Measurements from ENCODE around the gene AMMECR1. TPM values are rescaled to one million over a fixed set of nuclear protein-coding genes. Genes with fewer than 3 reads are reported as not detected.

The AMMECR1 gene
- total and polyA plus RNA-seq, 2 experiments from 2014 or later, result 15.3 to 17.1 TPM

DNA sequence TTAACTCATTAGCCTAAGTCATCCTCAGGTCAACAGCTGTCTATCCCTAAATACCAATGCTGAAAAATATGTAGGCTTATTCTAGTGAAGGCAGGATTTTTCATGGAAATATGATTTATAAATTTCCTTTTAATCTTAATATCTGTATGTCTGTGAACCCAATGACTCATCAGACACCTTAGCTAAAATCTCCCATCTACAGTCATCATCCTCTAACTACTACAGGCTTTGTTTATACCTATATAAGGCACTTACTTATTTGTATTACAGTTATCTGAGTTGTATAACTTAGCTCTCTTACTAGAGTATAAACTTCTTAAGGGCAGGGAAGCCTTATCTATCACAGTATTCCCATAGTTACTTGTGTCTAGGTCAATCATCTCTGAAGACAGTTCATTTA, 24.2 kb downstream of the AMMECR1 start:
- H3K4me1 ChIP-seq (ENCODE audit: insufficient read depth), result peaks cover 9% of the 10 kb centered on the region; the same call in 1 of the 2 replicates

DNA sequence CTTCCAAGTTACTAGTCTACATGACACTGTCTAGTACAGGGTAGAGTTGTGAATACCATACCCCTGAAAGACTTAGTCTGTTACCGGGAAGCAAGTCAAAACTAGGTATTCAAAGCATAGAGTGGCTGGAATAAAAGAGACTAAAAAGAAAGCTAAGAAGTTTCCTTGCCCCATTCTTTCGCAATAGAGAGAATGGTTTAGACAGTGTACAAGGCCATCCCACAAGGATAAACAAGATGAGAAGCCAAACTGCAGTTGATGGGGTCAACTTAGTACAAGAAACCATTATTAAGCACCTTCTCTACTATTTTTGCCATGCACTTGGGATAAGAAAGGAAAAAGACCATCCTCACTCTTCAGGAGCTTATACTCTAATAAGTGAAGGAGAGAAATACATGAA, 30.3 kb downstream of the AMMECR1 start:
- H3K9me2 ChIP-seq (ENCODE audit: insufficient read depth), result no peaks in the 10 kb centered on the region
- no peak overlapping the region for H3K9ac ChIP-seq
- no peak overlapping the region for H3K4me3 ChIP-seq
- no peaks in the 10 kb centered on the region for H3K36me3 ChIP-seq (ENCODE audit: low read depth)
- no peak overlapping the region for H2AFZ ChIP-seq
- H3K79me2 ChIP-seq (ENCODE audit: insufficient read depth), result peaks cover 90% of the 10 kb centered on the region
- peaks cover 62% of the 10 kb centered on the region for H3K4me1 ChIP-seq (ENCODE audit: insufficient read depth)
- H4K20me1 ChIP-seq (ENCODE audit: insufficient read depth), result no peaks in the 10 kb centered on the region
- in situ Hi-C loops (cut with MboI), result no loop called here
- 56 to 63% methylated on average over 2 of the region's 2 CpGs for WGBS, 2 experiments (ENCODE audit: low coverage in 1 of 2, low lambda C conversion rate in 2 of 2, missing lambda C conversion rate in 2 of 2)
- H3K27ac ChIP-seq, result peak overlapping the region; percentile 100
- no peak for TF ChIP-seq EZH2phosphoT487 (IDR thresholded peaks at IDR 0.05; ENCODE audit: insufficient read depth, low read depth)
- peak; percentile 27 for DNase-seq
- no peaks in the 10 kb centered on the region for H3K9me3 ChIP-seq (ENCODE audit: low read depth)
- no peak overlapping the region for H3K4me2 ChIP-seq (ENCODE audit: unreplicated experiment)
- peaks cover 38% of the 10 kb centered on the region for H3F3A ChIP-seq (ENCODE audit: insufficient read depth)
- H3K27me3 ChIP-seq (replicated peaks; ENCODE audit: insufficient read depth), result no peaks in the 10 kb centered on the region

More for the DNA sequence above, 24.2 kb downstream of the AMMECR1 start:
- peaks cover 99% of the 10 kb centered on the region for H3K79me2 ChIP-seq (ENCODE audit: insufficient read depth)
- H3K4me2 ChIP-seq (ENCODE audit: unreplicated experiment), result no peak overlapping the region
- no peaks in the 10 kb centered on the region for H3K9me2 ChIP-seq (ENCODE audit: insufficient read depth)
- no peaks in the 10 kb centered on the region for H3K9me3 ChIP-seq (ENCODE audit: low read depth)
- TF ChIP-seq EZH2 (IDR thresholded peaks at IDR 0.05; ENCODE audit: insufficient read depth, poor library complexity, severe bottlenecking), result no peak
- TF ChIP-seq EZH2phosphoT487 (IDR thresholded peaks at IDR 0.05; ENCODE audit: insufficient read depth, low read depth), result no peak
- H2AFZ ChIP-seq, result no peak overlapping the region
- no peaks in the 10 kb centered on the region for H3F3A ChIP-seq (ENCODE audit: insufficient read depth)
- no peaks in the 10 kb centered on the region for H3K27me3 ChIP-seq (replicated peaks; ENCODE audit: insufficient read depth)
- no peak for DNase-seq
- H3K4me3 ChIP-seq, result no peak overlapping the region
- in situ Hi-C loops (cut with MboI), result no loop called here
- no peaks in the 10 kb centered on the region for H4K20me1 ChIP-seq (ENCODE audit: insufficient read depth)
- no peak overlapping the region for H3K27ac ChIP-seq
- H3K36me3 ChIP-seq (ENCODE audit: low read depth), result no peaks in the 10 kb centered on the region
- H3K9ac ChIP-seq, result no peak overlapping the region

- Histone ChIP-seq H3K79me2 (ENCODE audit: insufficient read depth) (peaks cover 90% of the 10 kb centered on the region), H3K4me2 (ENCODE audit: unreplicated experiment) (peak overlapping the region; percentile 59)
- WGBS, 2 experiments (ENCODE audit: low coverage in 1 of 2, low lambda C conversion rate in 2 of 2, missing lambda C conversion rate in 2 of 2), result 11 to 18% methylated on average over 4 to 6 of the region's 6 CpGs
Observed at GRCh38 chrX:110286106-110286505, 31.8 kb downstream of the AMMECR1 start.

GRCh38 chrX:110284159-110284558, 33.7 kb downstream of the AMMECR1 start:
- in situ Hi-C loops (cut with MboI), result no loop called here
- no peaks in the 10 kb centered on the region for H3K9me3 ChIP-seq (ENCODE audit: low read depth)
- peak overlapping the region; percentile 49 for H3K4me2 ChIP-seq (ENCODE audit: unreplicated experiment)
- H3K27me3 ChIP-seq (replicated peaks; ENCODE audit: insufficient read depth), result no peaks in the 10 kb centered on the region
- H3F3A ChIP-seq (ENCODE audit: insufficient read depth), result peaks cover 47% of the 10 kb centered on the region
- DNase-seq, result peak; percentile 83
- WGBS, 2 experiments (ENCODE audit: low coverage in 1 of 2, low lambda C conversion rate in 2 of 2, missing lambda C conversion rate in 2 of 2), result 4 to 5% methylated on average over 2 of the region's 2 CpGs
- H2AFZ ChIP-seq, result no peak overlapping the region
- H3K27ac ChIP-seq, result peak overlapping the region; percentile 100
- no peak for TF ChIP-seq EZH2phosphoT487 (IDR thresholded peaks at IDR 0.05; ENCODE audit: insufficient read depth, low read depth)
- no peak for TF ChIP-seq EZH2 (IDR thresholded peaks at IDR 0.05; ENCODE audit: insufficient read depth, poor library complexity, severe bottlenecking)
- H4K20me1 ChIP-seq (ENCODE audit: insufficient read depth), result no peaks in the 10 kb centered on the region
- no peaks in the 10 kb centered on the region for H3K9me2 ChIP-seq (ENCODE audit: insufficient read depth)
- H3K4me1 ChIP-seq (ENCODE audit: insufficient read depth), result peaks cover 79% of the 10 kb centered on the region
- H3K36me3 ChIP-seq (ENCODE audit: low read depth), result no peaks in the 10 kb centered on the region
- peaks cover 88% of the 10 kb centered on the region for H3K79me2 ChIP-seq (ENCODE audit: insufficient read depth)
- peak overlapping the region; percentile 84 for H3K9ac ChIP-seq
- no peak overlapping the region; the same call in 1 of the 2 replicates for H3K4me3 ChIP-seq

More at GRCh38 chrX:110286106-110286505, 31.8 kb downstream of the AMMECR1 start:
- peak; percentile 89 for DNase-seq
- no peak overlapping the region for H3K4me3 ChIP-seq
- no peak overlapping the region for H2AFZ ChIP-seq
- H3K9ac ChIP-seq, result peak overlapping the region; percentile 84
- H3K27me3 ChIP-seq (replicated peaks; ENCODE audit: insufficient read depth), result no peaks in the 10 kb centered on the region
- H3K27ac ChIP-seq, result peak overlapping the region; percentile 100
- H3K9me3 ChIP-seq (ENCODE audit: low read depth), result no peaks in the 10 kb centered on the region
- in situ Hi-C loops (cut with MboI), result no loop called here
- no peaks in the 10 kb centered on the region for H3K9me2 ChIP-seq (ENCODE audit: insufficient read depth)
- H3K36me3 ChIP-seq (ENCODE audit: low read depth), result no peaks in the 10 kb centered on the region
- no peak for TF ChIP-seq EZH2 (IDR thresholded peaks at IDR 0.05; ENCODE audit: insufficient read depth, poor library complexity, severe bottlenecking)
- no peaks in the 10 kb centered on the region for H4K20me1 ChIP-seq (ENCODE audit: insufficient read depth)
- H3K4me1 ChIP-seq (ENCODE audit: insufficient read depth), result peaks cover 75% of the 10 kb centered on the region
- H3F3A ChIP-seq (ENCODE audit: insufficient read depth), result peaks cover 39% of the 10 kb centered on the region

DNA sequence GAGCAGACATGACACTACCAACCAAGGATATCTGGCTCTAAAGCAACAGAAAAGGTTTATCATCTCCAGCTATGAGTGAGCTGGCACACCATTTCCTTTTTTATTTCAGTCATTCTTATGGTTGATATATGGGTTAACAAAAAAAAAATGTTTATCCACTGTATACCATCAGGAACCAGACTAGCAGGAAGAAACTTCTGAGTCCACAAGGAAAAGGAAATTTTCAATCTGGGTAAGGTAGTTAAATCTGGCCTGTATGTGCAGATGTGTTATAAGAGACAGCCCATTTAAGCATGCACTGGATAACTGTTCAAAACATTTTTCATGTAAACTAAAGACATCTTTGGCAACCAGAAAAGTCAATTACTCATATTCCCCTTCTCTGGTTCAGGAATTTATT, 35.0 kb downstream of the AMMECR1 start:
- no peak for DNase-seq

More for the DNA sequence above, 35.0 kb downstream of the AMMECR1 start:
- H3K4me2 ChIP-seq (ENCODE audit: unreplicated experiment), result no peak overlapping the region
- H3K9me2 ChIP-seq (ENCODE audit: insufficient read depth), result no peaks in the 10 kb centered on the region
- H4K20me1 ChIP-seq (ENCODE audit: insufficient read depth), result no peaks in the 10 kb centered on the region
- no peak overlapping the region for H2AFZ ChIP-seq
- H3K9me3 ChIP-seq (ENCODE audit: low read depth), result no peaks in the 10 kb centered on the region
- peaks cover 76% of the 10 kb centered on the region for H3K4me1 ChIP-seq (ENCODE audit: insufficient read depth)
- H3K27me3 ChIP-seq (replicated peaks; ENCODE audit: insufficient read depth), result no peaks in the 10 kb centered on the region
- in situ Hi-C loops (cut with MboI), result no loop called here
- H3F3A ChIP-seq (ENCODE audit: insufficient read depth), result peaks cover 47% of the 10 kb centered on the region
- no peak for TF ChIP-seq EZH2phosphoT487 (IDR thresholded peaks at IDR 0.05; ENCODE audit: insufficient read depth, low read depth)
- TF ChIP-seq EZH2 (IDR thresholded peaks at IDR 0.05; ENCODE audit: insufficient read depth, poor library complexity, severe bottlenecking), result no peak
- H3K27ac ChIP-seq, result peak overlapping the region; percentile 100
- H3K9ac ChIP-seq, result 0 out of 2 replicates have a peak overlapping the region, but pooled peaks have one; percentile 84
- H3K36me3 ChIP-seq (ENCODE audit: low read depth), result no peaks in the 10 kb centered on the region
- peaks cover 88% of the 10 kb centered on the region for H3K79me2 ChIP-seq (ENCODE audit: insufficient read depth)
- no peak overlapping the region for H3K4me3 ChIP-seq

Measured in GM23248 (cell line).